ENCODE results near the gene ITGB6. TPM values are rescaled to one million over a fixed set of nuclear protein-coding genes. Genes with fewer than 3 reads are reported as not detected.

ITGB6 gene
- total RNA-seq, 1 donor from 2014 or later = not detected

GRCh38 chr2:160165996-160166395 is 34.1 kb downstream of the ITGB6 start:
- no peak overlapping the region for H3K27ac Mint-ChIP-seq

GRCh38 chr2:160165081-160165480 is 35.0 kb downstream of the ITGB6 start:
- peaks cover 9% of the 10 kb centered on the region for H3K4me1 Mint-ChIP-seq
- no peak overlapping the region for H3K4me3 ChIP-seq
- TF ChIP-seq EZH2 (IDR thresholded peaks at IDR 0.05) (no peak), EZH2phosphoT487 (IDR thresholded peaks at IDR 0.05) (no peak), CTCF (IDR thresholded peaks at IDR 0.05) (no peak)
- H4K20me1 ChIP-seq (ENCODE audit: low read depth) = no peaks in the 10 kb centered on the region
- no peaks in the 10 kb centered on the region for H3K9me3 ChIP-seq (ENCODE audit: low read depth)
- H3K9ac ChIP-seq = no peak overlapping the region
- no peak overlapping the region for H3K4me2 ChIP-seq
- no peaks in the 10 kb centered on the region for H3K27me3 ChIP-seq
- no peak for DNase-seq (ENCODE audit: low spot score)
- H2AFZ ChIP-seq (replicated peaks) = no peak overlapping the region
- no peaks in the 10 kb centered on the region for H3K36me3 Mint-ChIP-seq
- H3F3A ChIP-seq (ENCODE audit: low read depth) = no peaks in the 10 kb centered on the region
- H3K9me3 Mint-ChIP-seq = no peaks in the 10 kb centered on the region
- H3K36me3 ChIP-seq = no peaks in the 10 kb centered on the region
- no peaks in the 10 kb centered on the region for H3K27me3 Mint-ChIP-seq (ENCODE audit: insufficient read depth, low read depth)
- H3K4me1 ChIP-seq = no peaks in the 10 kb centered on the region
- no peak overlapping the region for H3K4me3 Mint-ChIP-seq
- no peak overlapping the region for H3K27ac Mint-ChIP-seq
- no peaks in the 10 kb centered on the region for H3K79me2 ChIP-seq (ENCODE audit: low read depth)
- H3K27ac ChIP-seq = no peak overlapping the region

More at GRCh38 chr2:160165996-160166395, 34.1 kb downstream of the ITGB6 start:
- Mint-ChIP-seq H3K9me3 (no peaks in the 10 kb centered on the region), H3K27me3 (ENCODE audit: insufficient read depth, low read depth) (no peaks in the 10 kb centered on the region), H3K4me3 (no peak overlapping the region), H3K4me1 (peaks cover 9% of the 10 kb centered on the region), H3K36me3 (no peaks in the 10 kb centered on the region)
- no peak for DNase-seq (ENCODE audit: low spot score)
- Histone ChIP-seq H3K36me3 (no peaks in the 10 kb centered on the region), H3K9ac (no peak overlapping the region), H2AFZ (replicated peaks) (no peak overlapping the region), H3K4me2 (no peak overlapping the region), H3K4me1 (no peaks in the 10 kb centered on the region), H3F3A (ENCODE audit: low read depth) (no peaks in the 10 kb centered on the region), H3K27me3 (no peaks in the 10 kb centered on the region), H3K79me2 (ENCODE audit: low read depth) (no peaks in the 10 kb centered on the region), H3K4me3 (no peak overlapping the region), H3K27ac (no peak overlapping the region), H4K20me1 (ENCODE audit: low read depth) (no peaks in the 10 kb centered on the region), H3K9me3 (ENCODE audit: low read depth) (no peaks in the 10 kb centered on the region)
- TF ChIP-seq EZH2phosphoT487 (IDR thresholded peaks at IDR 0.05) = no peak

- H3K27me3 ChIP-seq = no peaks in the 10 kb centered on the region
- Mint-ChIP-seq H3K4me3 (no peak overlapping the region), H3K27me3 (ENCODE audit: insufficient read depth, low read depth) (peaks cover 5% of the 10 kb centered on the region), H3K36me3 (no peaks in the 10 kb centered on the region), H3K9me3 (no peaks in the 10 kb centered on the region), H3K27ac (no peak overlapping the region), H3K4me1 (peaks cover 13% of the 10 kb centered on the region)
- no peaks in the 10 kb centered on the region for H3K79me2 ChIP-seq (ENCODE audit: low read depth)
- H3K27ac ChIP-seq = no peak overlapping the region
- H3K9ac ChIP-seq = no peak overlapping the region
- H3K4me3 ChIP-seq = no peak overlapping the region
- no peaks in the 10 kb centered on the region for H4K20me1 ChIP-seq (ENCODE audit: low read depth)
- H3K36me3 ChIP-seq = no peaks in the 10 kb centered on the region
- H2AFZ ChIP-seq (replicated peaks) = no peak overlapping the region
- H3F3A ChIP-seq (ENCODE audit: low read depth) = peaks cover 5% of the 10 kb centered on the region
- peak; percentile 63 for DNase-seq (ENCODE audit: low spot score)
- peak overlapping the region; percentile 21 for H3K4me2 ChIP-seq
- TF ChIP-seq CTCF (IDR thresholded peaks at IDR 0.05) = no peak
- no peak for TF ChIP-seq EZH2 (IDR thresholded peaks at IDR 0.05)
- TF ChIP-seq EZH2phosphoT487 (IDR thresholded peaks at IDR 0.05) = no peak
- H3K4me1 ChIP-seq = peaks cover 3% of the 10 kb centered on the region
- no peaks in the 10 kb centered on the region for H3K9me3 ChIP-seq (ENCODE audit: low read depth)
These were observed 41.9 kb downstream of the ITGB6 start for GRCh38 chr2:160157861-160158829.

- H3K79me2 ChIP-seq (ENCODE audit: low read depth) = no peaks in the 10 kb centered on the region
- no peak overlapping the region for H3K4me2 ChIP-seq
- Mint-ChIP-seq H3K36me3 (no peaks in the 10 kb centered on the region), H3K27me3 (ENCODE audit: insufficient read depth, low read depth) (peaks cover 5% of the 10 kb centered on the region), H3K9me3 (peaks cover 3% of the 10 kb centered on the region), H3K4me3 (no peak overlapping the region), H3K4me1 (peaks cover 13% of the 10 kb centered on the region), H3K27ac (no peak overlapping the region)
- H3K27me3 ChIP-seq = no peaks in the 10 kb centered on the region
- no peak overlapping the region for H3K4me3 ChIP-seq
- no peaks in the 10 kb centered on the region for H3K36me3 ChIP-seq
- DNase-seq (ENCODE audit: low spot score) = no peak
- peaks cover 5% of the 10 kb centered on the region for H3F3A ChIP-seq (ENCODE audit: low read depth)
- no peaks in the 10 kb centered on the region for H4K20me1 ChIP-seq (ENCODE audit: low read depth)
- H3K4me1 ChIP-seq = peaks cover 3% of the 10 kb centered on the region
- no peaks in the 10 kb centered on the region for H3K9me3 ChIP-seq (ENCODE audit: low read depth)
- no peak overlapping the region for H3K9ac ChIP-seq
- no peak overlapping the region for H2AFZ ChIP-seq (replicated peaks)
- no peak overlapping the region for H3K27ac ChIP-seq
- no peak for TF ChIP-seq CTCF (IDR thresholded peaks at IDR 0.05)
- no peak for TF ChIP-seq EZH2phosphoT487 (IDR thresholded peaks at IDR 0.05)
- no peak for TF ChIP-seq EZH2 (IDR thresholded peaks at IDR 0.05)
These were observed 43.4 kb downstream of the ITGB6 start for GRCh38 chr2:160156665-160157064.

All from neural progenitor cell (in vitro differentiated cells).